SK-N-SH (cell line): Measurements from ENCODE around the gene GDPGP1. TPM values are rescaled to one million over a fixed set of nuclear protein-coding genes. Genes with fewer than 3 reads are reported as not detected.

ENCODE experiments used
- CTCF ChIA-PET: fragments of 300-600, 350-600 bp; formaldehyde crosslinking; extraction: SDS; loops from one replicate; lab custom pipeline; 2021; lab: Yijun Ruan, JAX
- POLR2A ChIA-PET: fragments of 350-600 bp; sonication (Branson Sonifier 250); formaldehyde crosslinking; extraction: SDS; loops from one replicate; lab custom pipeline; 2020; ENCODE audit warnings: antibody characterized with exemption, inconsistent platforms; lab: Yijun Ruan, JAX
- DNase-seq: peaks from one replicate; pipeline ENCODE4 v3.0.0; 2012
- H2AFZ ChIP-seq: fragments of 200-600 bp; sonication (generic); 2 replicates; pipeline ENCODE4 v1.8.1; 2016; ENCODE audit warnings: antibody characterized with exemption, mild to moderate bottlenecking, low read depth
- H3F3A ChIP-seq: fragments of 200-600 bp; sonication (generic); replicated peaks from 2 replicates; pipeline ENCODE3; 2016; ENCODE audit warnings: antibody characterized with exemption, mild to moderate bottlenecking; ENCODE audit not compliant: insufficient read depth
- H3K27ac ChIP-seq, 2 experiments: fragments of 200-500 bp in 1 of 2; fragments of 200-600 bp in 1 of 2; sonication (Bioruptor generic) in 1 of 2; sonication (generic), shearing (Covaris generic) in 1 of 2; 2 replicates each; pipeline versions ENCODE4 v1.5.1 to v1.6.1; 2014 to 2016; ENCODE audit warnings: low read depth in 2 of 2, inconsistent platforms in 1 of 2, low read length in 1 of 2, mild to moderate bottlenecking in 1 of 2, mixed read lengths in 1 of 2
- H3K27me3 ChIP-seq: fragments of 200-600 bp; sonication (generic), shearing (Covaris generic); 2 replicates; pipeline ENCODE4 v1.6.1; 2016; ENCODE audit warnings: mixed run types; ENCODE audit not compliant: insufficient read depth
- H3K36me3 ChIP-seq, 2 experiments: fragments of 200-500 bp in 1 of 2; fragments of 200-600 bp in 1 of 2; sonication (Bioruptor generic) in 1 of 2; sonication (generic) in 1 of 2; replicated peaks in 1 of 2; 2 replicates each; pipeline versions ENCODE3 to v1.5.1; 2014 to 2016; ENCODE audit warnings: low read length in 1 of 2, mild to moderate bottlenecking in 1 of 2; ENCODE audit not compliant: insufficient read depth in 2 of 2, control insufficient read depth in 1 of 2
- H3K4me1 ChIP-seq, 2 experiments: fragments of 200-500 bp in 1 of 2; fragments of 200-600 bp in 1 of 2; sonication (Bioruptor generic) in 1 of 2; sonication (generic), shearing (Covaris generic) in 1 of 2; 2 replicates each; pipeline versions ENCODE4 v1.5.1 to v1.6.1; 2014 to 2016; ENCODE audit warnings: low read depth in 1 of 2, low read length in 1 of 2, mixed run types in 1 of 2; ENCODE audit not compliant: insufficient read depth in 2 of 2, control insufficient read depth in 1 of 2
- H3K4me2 ChIP-seq: fragments of 200-600 bp; sonication (generic), shearing (Covaris generic); 2 replicates; pipeline ENCODE4 v1.6.1; 2017; ENCODE audit warnings: mixed run types
- H3K4me3 ChIP-seq, 2 experiments: fragments of 200-500 bp in 1 of 2; fragments of 200-600 bp in 1 of 2; sonication (Bioruptor generic) in 1 of 2; sonication (generic), shearing (Covaris generic) in 1 of 2; 2 replicates each; pipeline versions ENCODE4 v1.5.1 to v1.8.1; 2014 to 2016; ENCODE audit warnings: low read depth in 2 of 2, inconsistent platforms in 1 of 2, low read length in 1 of 2, mild to moderate bottlenecking in 1 of 2, mixed read lengths in 1 of 2, moderate library complexity in 1 of 2
- H3K79me2 ChIP-seq: fragments of 200-600 bp; sonication (generic); 2 replicates; pipeline ENCODE4 v1.8.1; 2017; ENCODE audit warnings: mild to moderate bottlenecking; ENCODE audit not compliant: insufficient read depth
- H3K9ac ChIP-seq: fragments of 200-600 bp; sonication (generic); 2 replicates; pipeline ENCODE4 v1.6.1; 2017; ENCODE audit warnings: mixed run types
- H3K9me2 ChIP-seq: fragments of 200-600 bp; sonication (generic); 2 replicates; pipeline ENCODE4 v1.6.1; 2017; ENCODE audit warnings: mixed run types
- H3K9me3 ChIP-seq: fragments of 200-600 bp; sonication (generic); 2 replicates; pipeline ENCODE4 v1.6.1; 2017; ENCODE audit warnings: mixed run types, mild to moderate bottlenecking, moderate library complexity
- H4K20me1 ChIP-seq: fragments of 200-600 bp; sonication (generic); 2 replicates; pipeline ENCODE4 v1.6.1; 2017; ENCODE audit warnings: mild to moderate bottlenecking, mixed run types; ENCODE audit not compliant: insufficient read depth
- CHD2 ChIP-seq: fragments of 150-350 bp; IDR thresholded peaks from 2 replicates; pipeline ENCODE4 v1.6.1; 2018; ENCODE audit warnings: low read length; ENCODE audit not compliant: partially characterized antibody
- ELF1 ChIP-seq: IDR thresholded peaks from 2 replicates; pipeline ENCODE4 v1.4.0; 2012
- FOXJ3 ChIP-seq: sonication (generic); formaldehyde crosslinking; IDR thresholded peaks from 2 replicates; pipeline ENCODE4 v1.5.1; 2020; ENCODE audit warnings: mild to moderate bottlenecking, missing genetic modification reagents
- FOXM1 ChIP-seq: IDR thresholded peaks from 2 replicates; pipeline ENCODE4 v1.4.0; 2012; ENCODE audit warnings: low read depth, mild to moderate bottlenecking
- GATA2 ChIP-seq: sonication (generic); formaldehyde crosslinking; IDR thresholded peaks from 2 replicates; pipeline ENCODE4 v1.5.0; 2020; ENCODE audit warnings: mild to moderate bottlenecking, missing genetic modification reagents
- JUND ChIP-seq: IDR thresholded peaks from 2 replicates; pipeline ENCODE4 v1.4.0; 2012
- MEF2A ChIP-seq: IDR thresholded peaks from 2 replicates; pipeline ENCODE4 v1.4.0; 2012; ENCODE audit warnings: low read depth, borderline replicate concordance
- NFIC ChIP-seq: IDR thresholded peaks from 2 replicates; pipeline ENCODE4 v1.4.0; 2012; ENCODE audit warnings: borderline replicate concordance
- NRF1 ChIP-seq: IDR thresholded peaks from 2 replicates; pipeline ENCODE4 v1.6.1; 2012; ENCODE audit warnings: low read depth, mild to moderate bottlenecking, low read length
- RAD21 ChIP-seq: IDR thresholded peaks from 2 replicates; pipeline ENCODE4 v1.6.1; 2012; ENCODE audit warnings: mild to moderate bottlenecking, low read length
- RCOR1 ChIP-seq: fragments of 150-350 bp; IDR thresholded peaks from 2 replicates; pipeline ENCODE4 v1.6.1; 2017; ENCODE audit warnings: antibody characterized with exemption, low read length
- RXRA ChIP-seq: IDR thresholded peaks from 2 replicates; pipeline ENCODE4 v1.4.0; 2012; ENCODE audit warnings: low read depth, mild to moderate bottlenecking, borderline replicate concordance
- SIN3A ChIP-seq: IDR thresholded peaks from 2 replicates; pipeline ENCODE4 v1.6.1; 2012; ENCODE audit warnings: low read depth, mild to moderate bottlenecking, low read length, moderate library complexity, borderline replicate concordance
- TAF1 ChIP-seq: IDR thresholded peaks from 2 replicates; pipeline ENCODE4 v1.6.1; 2012; ENCODE audit warnings: low read depth, mild to moderate bottlenecking, low read length, moderate library complexity, borderline replicate concordance
- TCF12 ChIP-seq: IDR thresholded peaks from 2 replicates; pipeline ENCODE4 v1.4.0; 2012
- WGBS: methylation state at CpG from one replicate; pipeline ENCODE4 v1.1.6; 2017; ENCODE audit warnings: low lambda C conversion rate; 5-methylcytosine and 5-hydroxymethylcytosine counted together
- polyA plus RNA-seq, 3 experiments: library from polyadenylated mRNA; depleted of rRNA; stranded (reverse); fragments of >200 nt; gene quantifications; 2 replicates each; pipeline ENCODE4 v1.2.3, GENCODE V29; 2012
- TF ChIP-seq, protein P1 (sequence below): IDR thresholded peaks from 2 replicates; pipeline ENCODE4 v1.6.1; 2012; ENCODE audit warnings: mild to moderate bottlenecking, low read depth, low read length, moderate library complexity
- TF ChIP-seq, protein P2 (sequence below): fragments of 200-600 bp; sonication (generic); IDR thresholded peaks from 2 replicates; pipeline ENCODE4 v1.6.1; 2017; ENCODE audit warnings: antibody characterized with exemption, mild to moderate bottlenecking, moderate library complexity
- TF ChIP-seq, protein P3 (sequence below): IDR thresholded peaks from 2 replicates; pipeline ENCODE4 v1.4.0; 2012; ENCODE audit warnings: low read depth, borderline replicate concordance
- TF ChIP-seq, protein P4 (sequence below): fragments of 150-350 bp; IDR thresholded peaks from 2 replicates; pipeline ENCODE4 v1.6.1; 2017; ENCODE audit warnings: antibody characterized with exemption, low read length, low read depth, borderline replicate concordance
- TF ChIP-seq, protein P5 (sequence below): IDR thresholded peaks from 2 replicates; pipeline ENCODE4 v1.4.0; 2012; ENCODE audit warnings: low read depth, borderline replicate concordance

GDPGP1 gene
- polyA plus RNA-seq, 1 of the 3 experiments (the other 2 are of a cell fraction) = 2.4 TPM

DNA sequence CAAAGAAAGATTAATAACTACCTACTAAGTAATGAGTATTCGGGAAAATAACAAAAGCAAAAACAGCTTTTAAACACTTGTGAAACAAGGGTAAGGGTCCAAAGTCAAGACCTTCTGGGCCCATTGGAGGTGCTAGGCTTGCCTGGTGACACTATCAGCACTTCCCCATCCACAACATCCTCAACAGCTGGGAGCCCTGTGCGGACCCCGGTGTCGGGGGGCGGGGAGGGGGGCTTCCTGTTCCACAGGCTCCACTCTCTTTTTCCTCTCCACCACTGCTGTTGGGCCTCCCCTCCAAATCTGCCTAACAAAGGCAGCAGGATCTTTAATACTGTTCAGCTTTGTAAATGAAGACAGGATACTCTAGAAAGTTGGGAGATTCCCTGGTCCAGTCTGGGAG lies 53.1 kb downstream of the GDPGP1 start:
- CTCF ChIA-PET = interaction anchor here (0.8 to 2.2 kb wide), 11 partner anchors 14 to 599 kb away, joined by 3 to 9 read pairs (median 4); partner anchors contain the start of gene TTLL13
- peaks cover 0 to 3% of the 10 kb centered on the region in 2 experiments; a peak in 1 of 4 replicates for H3K4me1 ChIP-seq
- 96% methylated on average over 5 of the region's 5 CpGs for WGBS

DNA sequence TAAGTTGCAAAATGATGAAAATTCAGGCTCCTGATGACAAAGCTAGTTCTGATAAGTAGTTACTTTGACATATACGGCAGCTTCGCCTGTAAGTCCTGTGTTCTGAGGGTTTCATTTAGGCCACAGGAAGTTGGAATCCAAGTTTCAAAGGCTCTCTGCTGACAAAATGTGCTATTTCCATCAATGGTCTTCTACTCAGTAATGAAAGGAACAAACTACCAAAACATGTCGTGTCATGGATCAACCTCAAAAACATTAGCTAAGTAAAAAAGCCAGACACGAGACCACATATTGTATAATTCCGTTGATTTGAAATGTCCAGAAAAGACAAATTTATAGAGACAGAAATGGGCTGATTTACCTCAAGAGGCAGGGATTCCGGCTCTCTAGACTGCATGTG lies 53.9 kb downstream of the GDPGP1 start:
- Histone ChIP-seq H3K4me3 (no peak overlapping the region), H3K79me2 (no peaks in the 10 kb centered on the region), H3K27me3 (no peaks in the 10 kb centered on the region), H3K4me1 (peaks cover 0 to 3% of the 10 kb centered on the region in 2 experiments; a peak in 1 of 4 replicates), H4K20me1 (no peaks in the 10 kb centered on the region), H3K27ac (no peak overlapping the region), H3F3A (no peaks in the 10 kb centered on the region), H2AFZ (no peak overlapping the region), H3K9me3 (no peaks in the 10 kb centered on the region), H3K9ac (no peak overlapping the region), H3K9me2 (no peaks in the 10 kb centered on the region), H3K36me3 (no peaks in the 10 kb centered on the region), H3K4me2 (no peak overlapping the region)
- POLR2A ChIA-PET = no interaction called here
- 95% methylated on average over 6 of the region's 6 CpGs for WGBS
- DNase-seq = no peak
- CTCF ChIA-PET = interaction anchor here (1.2 to 1.6 kb wide), 3 partner anchors 9 to 194 kb away, joined by 3 to 8 read pairs (median 4); no protein-coding TSS in a partner anchor
- TF ChIP-seq, protein P1, sequence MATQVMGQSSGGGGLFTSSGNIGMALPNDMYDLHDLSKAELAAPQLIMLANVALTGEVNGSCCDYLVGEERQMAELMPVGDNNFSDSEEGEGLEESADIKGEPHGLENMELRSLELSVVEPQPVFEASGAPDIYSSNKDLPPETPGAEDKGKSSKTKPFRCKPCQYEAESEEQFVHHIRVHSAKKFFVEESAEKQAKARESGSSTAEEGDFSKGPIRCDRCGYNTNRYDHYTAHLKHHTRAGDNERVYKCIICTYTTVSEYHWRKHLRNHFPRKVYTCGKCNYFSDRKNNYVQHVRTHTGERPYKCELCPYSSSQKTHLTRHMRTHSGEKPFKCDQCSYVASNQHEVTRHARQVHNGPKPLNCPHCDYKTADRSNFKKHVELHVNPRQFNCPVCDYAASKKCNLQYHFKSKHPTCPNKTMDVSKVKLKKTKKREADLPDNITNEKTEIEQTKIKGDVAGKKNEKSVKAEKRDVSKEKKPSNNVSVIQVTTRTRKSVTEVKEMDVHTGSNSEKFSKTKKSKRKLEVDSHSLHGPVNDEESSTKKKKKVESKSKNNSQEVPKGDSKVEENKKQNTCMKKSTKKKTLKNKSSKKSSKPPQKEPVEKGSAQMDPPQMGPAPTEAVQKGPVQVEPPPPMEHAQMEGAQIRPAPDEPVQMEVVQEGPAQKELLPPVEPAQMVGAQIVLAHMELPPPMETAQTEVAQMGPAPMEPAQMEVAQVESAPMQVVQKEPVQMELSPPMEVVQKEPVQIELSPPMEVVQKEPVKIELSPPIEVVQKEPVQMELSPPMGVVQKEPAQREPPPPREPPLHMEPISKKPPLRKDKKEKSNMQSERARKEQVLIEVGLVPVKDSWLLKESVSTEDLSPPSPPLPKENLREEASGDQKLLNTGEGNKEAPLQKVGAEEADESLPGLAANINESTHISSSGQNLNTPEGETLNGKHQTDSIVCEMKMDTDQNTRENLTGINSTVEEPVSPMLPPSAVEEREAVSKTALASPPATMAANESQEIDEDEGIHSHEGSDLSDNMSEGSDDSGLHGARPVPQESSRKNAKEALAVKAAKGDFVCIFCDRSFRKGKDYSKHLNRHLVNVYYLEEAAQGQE = no peak
- TF ChIP-seq NFIC = no peak
- TF ChIP-seq, protein P2, sequence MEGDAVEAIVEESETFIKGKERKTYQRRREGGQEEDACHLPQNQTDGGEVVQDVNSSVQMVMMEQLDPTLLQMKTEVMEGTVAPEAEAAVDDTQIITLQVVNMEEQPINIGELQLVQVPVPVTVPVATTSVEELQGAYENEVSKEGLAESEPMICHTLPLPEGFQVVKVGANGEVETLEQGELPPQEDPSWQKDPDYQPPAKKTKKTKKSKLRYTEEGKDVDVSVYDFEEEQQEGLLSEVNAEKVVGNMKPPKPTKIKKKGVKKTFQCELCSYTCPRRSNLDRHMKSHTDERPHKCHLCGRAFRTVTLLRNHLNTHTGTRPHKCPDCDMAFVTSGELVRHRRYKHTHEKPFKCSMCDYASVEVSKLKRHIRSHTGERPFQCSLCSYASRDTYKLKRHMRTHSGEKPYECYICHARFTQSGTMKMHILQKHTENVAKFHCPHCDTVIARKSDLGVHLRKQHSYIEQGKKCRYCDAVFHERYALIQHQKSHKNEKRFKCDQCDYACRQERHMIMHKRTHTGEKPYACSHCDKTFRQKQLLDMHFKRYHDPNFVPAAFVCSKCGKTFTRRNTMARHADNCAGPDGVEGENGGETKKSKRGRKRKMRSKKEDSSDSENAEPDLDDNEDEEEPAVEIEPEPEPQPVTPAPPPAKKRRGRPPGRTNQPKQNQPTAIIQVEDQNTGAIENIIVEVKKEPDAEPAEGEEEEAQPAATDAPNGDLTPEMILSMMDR = no peak
- TF ChIP-seq GATA2 (CRISPR knock-in tag) = no peak
- no peak for TF ChIP-seq SIN3A
- TF ChIP-seq, protein P3, sequence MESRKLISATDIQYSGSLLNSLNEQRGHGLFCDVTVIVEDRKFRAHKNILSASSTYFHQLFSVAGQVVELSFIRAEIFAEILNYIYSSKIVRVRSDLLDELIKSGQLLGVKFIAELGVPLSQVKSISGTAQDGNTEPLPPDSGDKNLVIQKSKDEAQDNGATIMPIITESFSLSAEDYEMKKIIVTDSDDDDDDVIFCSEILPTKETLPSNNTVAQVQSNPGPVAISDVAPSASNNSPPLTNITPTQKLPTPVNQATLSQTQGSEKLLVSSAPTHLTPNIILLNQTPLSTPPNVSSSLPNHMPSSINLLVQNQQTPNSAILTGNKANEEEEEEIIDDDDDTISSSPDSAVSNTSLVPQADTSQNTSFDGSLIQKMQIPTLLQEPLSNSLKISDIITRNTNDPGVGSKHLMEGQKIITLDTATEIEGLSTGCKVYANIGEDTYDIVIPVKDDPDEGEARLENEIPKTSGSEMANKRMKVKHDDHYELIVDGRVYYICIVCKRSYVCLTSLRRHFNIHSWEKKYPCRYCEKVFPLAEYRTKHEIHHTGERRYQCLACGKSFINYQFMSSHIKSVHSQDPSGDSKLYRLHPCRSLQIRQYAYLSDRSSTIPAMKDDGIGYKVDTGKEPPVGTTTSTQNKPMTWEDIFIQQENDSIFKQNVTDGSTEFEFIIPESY = no peak
- no peak for TF ChIP-seq TCF12
- no peak for TF ChIP-seq CHD2
- no peak for TF ChIP-seq MEF2A
- no peak for TF ChIP-seq RAD21
- TF ChIP-seq, protein P4, sequence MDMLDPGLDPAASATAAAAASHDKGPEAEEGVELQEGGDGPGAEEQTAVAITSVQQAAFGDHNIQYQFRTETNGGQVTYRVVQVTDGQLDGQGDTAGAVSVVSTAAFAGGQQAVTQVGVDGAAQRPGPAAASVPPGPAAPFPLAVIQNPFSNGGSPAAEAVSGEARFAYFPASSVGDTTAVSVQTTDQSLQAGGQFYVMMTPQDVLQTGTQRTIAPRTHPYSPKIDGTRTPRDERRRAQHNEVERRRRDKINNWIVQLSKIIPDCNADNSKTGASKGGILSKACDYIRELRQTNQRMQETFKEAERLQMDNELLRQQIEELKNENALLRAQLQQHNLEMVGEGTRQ = no peak
- TF ChIP-seq TAF1 = no peak
- no peak for TF ChIP-seq JUND
- TF ChIP-seq, protein P5, sequence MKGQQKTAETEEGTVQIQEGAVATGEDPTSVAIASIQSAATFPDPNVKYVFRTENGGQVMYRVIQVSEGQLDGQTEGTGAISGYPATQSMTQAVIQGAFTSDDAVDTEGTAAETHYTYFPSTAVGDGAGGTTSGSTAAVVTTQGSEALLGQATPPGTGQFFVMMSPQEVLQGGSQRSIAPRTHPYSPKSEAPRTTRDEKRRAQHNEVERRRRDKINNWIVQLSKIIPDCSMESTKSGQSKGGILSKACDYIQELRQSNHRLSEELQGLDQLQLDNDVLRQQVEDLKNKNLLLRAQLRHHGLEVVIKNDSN = no peak
- no peak for TF ChIP-seq FOXM1
- no peak for TF ChIP-seq NRF1

More for the DNA sequence above, 53.1 kb downstream of the GDPGP1 start:
- no peak overlapping the region; the same call in 1 of the 2 replicates for H3K4me2 ChIP-seq
- no peaks in the 10 kb centered on the region for H3F3A ChIP-seq
- no peak overlapping the region for H3K4me3 ChIP-seq
- H3K36me3 ChIP-seq = no peaks in the 10 kb centered on the region
- H3K27ac ChIP-seq = peak overlapping the region in 1 of 2 experiments; percentile 48; a peak in 1 of 4 replicates
- H4K20me1 ChIP-seq = no peaks in the 10 kb centered on the region
- H3K79me2 ChIP-seq = no peaks in the 10 kb centered on the region
- POLR2A ChIA-PET = no interaction called here
- H2AFZ ChIP-seq = no peak overlapping the region
- TF ChIP-seq CHD2 (no peak), RXRA (no peak), FOXM1 (no peak), ELF1 (no peak), TAF1 (no peak), RCOR1 (no peak), FOXJ3 (no peak), JUND (no peak)
- no peaks in the 10 kb centered on the region for H3K9me3 ChIP-seq
- no peaks in the 10 kb centered on the region for H3K27me3 ChIP-seq
- DNase-seq = no peak
- no peaks in the 10 kb centered on the region for H3K9me2 ChIP-seq
- no peak overlapping the region for H3K9ac ChIP-seq
